HG02840 (cell line): ENCODE measurements around the gene PRICKLE1.

Experiments used
- ATAC-seq: cut with Tn5 transposase; IDR thresholded peaks from one replicate; pipeline ENCODE4 v1.9.1; 2021; ENCODE audit warnings: mild to moderate bottlenecking, moderate library complexity, moderate number of reproducible peaks; ENCODE audit not compliant: unreplicated experiment, low FRiP score

PRICKLE1 gene

GRCh38 chr12:42590330-42590934 lies 886 bp upstream of the PRICKLE1 start:
- no peak for ATAC-seq

GRCh38 chr12:42588524-42589464 lies 752 bp downstream of the PRICKLE1 start:
- ATAC-seq: peak; percentile 32

GRCh38 chr12:42587601-42588523 lies 1.7 kb downstream of the PRICKLE1 start:
- ATAC-seq: no peak

GRCh38 chr12:42586268-42586667 lies 3.3 kb downstream of the PRICKLE1 start:
- no peak for ATAC-seq

- ATAC-seq: no peak
These were observed 3.7 kb downstream of the PRICKLE1 start for GRCh38 chr12:42585841-42586216.

GRCh38 chr12:42585154-42585840 lies 4.2 kb downstream of the PRICKLE1 start:
- no peak for ATAC-seq

GRCh38 chr12:42584651-42585111 lies 4.9 kb downstream of the PRICKLE1 start:
- no peak for ATAC-seq

- no peak for ATAC-seq
These were observed 6.5 kb downstream of the PRICKLE1 start for GRCh38 chr12:42583016-42583415.

GRCh38 chr12:42582498-42582897 lies 7.0 kb downstream of the PRICKLE1 start:
- ATAC-seq: no peak

- ATAC-seq: no peak
These were observed 7.5 kb downstream of the PRICKLE1 start for GRCh38 chr12:42582050-42582449.

- no peak for ATAC-seq
These were observed 13.2 kb downstream of the PRICKLE1 start for GRCh38 chr12:42576374-42576773.

GRCh38 chr12:42575717-42576116 lies 13.8 kb downstream of the PRICKLE1 start:
- ATAC-seq: no peak

- no peak for ATAC-seq
These were observed 14.7 kb downstream of the PRICKLE1 start for GRCh38 chr12:42574851-42575266.

GRCh38 chr12:42571327-42572009 lies 18.1 kb downstream of the PRICKLE1 start:
- ATAC-seq: no peak

- no peak for ATAC-seq
These were observed 19.5 kb downstream of the PRICKLE1 start for GRCh38 chr12:42570076-42570475.

GRCh38 chr12:42568952-42569915 lies 20.3 kb downstream of the PRICKLE1 start:
- ATAC-seq: no peak

GRCh38 chr12:42565633-42566032 lies 23.9 kb downstream of the PRICKLE1 start:
- no peak for ATAC-seq

- ATAC-seq: no peak
These were observed 24.6 kb downstream of the PRICKLE1 start for GRCh38 chr12:42564996-42565395.
